HG03558 (cell line): ENCODE results near the gene SFMBT2.

Source experiments
- ATAC-seq: cut with Tn5 transposase; IDR thresholded peaks from one replicate; pipeline ENCODE4 v1.9.1; 2021; ENCODE audit warnings: moderate number of reproducible peaks; ENCODE audit not compliant: unreplicated experiment; ENCODE audit errors: extremely low read depth

SFMBT2 gene

GRCh38 chr10:7426349-7426748 lies 15.5 kb upstream of the SFMBT2 start:
- no peak for ATAC-seq

- ATAC-seq: no peak
These were observed 14.9 kb upstream of the SFMBT2 start for GRCh38 chr10:7425691-7426090.

- ATAC-seq: no peak
These were observed 14.1 kb upstream of the SFMBT2 start for GRCh38 chr10:7424919-7425318.

- ATAC-seq: no peak
These were observed 13.5 kb upstream of the SFMBT2 start for GRCh38 chr10:7424315-7424714.

GRCh38 chr10:7423521-7423920 lies 12.7 kb upstream of the SFMBT2 start:
- no peak for ATAC-seq

- no peak for ATAC-seq
These were observed 10.7 kb upstream of the SFMBT2 start for GRCh38 chr10:7421526-7421925.

GRCh38 chr10:7419998-7420397 lies 9.2 kb upstream of the SFMBT2 start:
- ATAC-seq: no peak

GRCh38 chr10:7417807-7418206 lies 7.0 kb upstream of the SFMBT2 start:
- ATAC-seq: no peak

GRCh38 chr10:7417103-7417623 lies 6.3 kb upstream of the SFMBT2 start:
- no peak for ATAC-seq

- ATAC-seq: no peak
These were observed 3.9 kb upstream of the SFMBT2 start for GRCh38 chr10:7414766-7415165.

- no peak for ATAC-seq
These were observed 2.1 kb upstream of the SFMBT2 start for GRCh38 chr10:7412928-7413282.

- no peak for ATAC-seq
These were observed 1.5 kb upstream of the SFMBT2 start for GRCh38 chr10:7412237-7412927.

GRCh38 chr10:7411671-7412128 lies 866 bp upstream of the SFMBT2 start:
- ATAC-seq: no peak

- ATAC-seq: no peak
These were observed 453 bp downstream of the SFMBT2 start for GRCh38 chr10:7410301-7410861.

- ATAC-seq: no peak
These were observed 1.1 kb downstream of the SFMBT2 start for GRCh38 chr10:7409732-7410168.

- no peak for ATAC-seq
These were observed 1.6 kb downstream of the SFMBT2 start for GRCh38 chr10:7409045-7409731.

- ATAC-seq: no peak
These were observed 2.4 kb downstream of the SFMBT2 start for GRCh38 chr10:7408291-7409044.

GRCh38 chr10:7407368-7408290 lies 3.2 kb downstream of the SFMBT2 start:
- no peak for ATAC-seq

GRCh38 chr10:7406712-7407333 lies 4.0 kb downstream of the SFMBT2 start:
- no peak for ATAC-seq
